ENCODE data around the gene OR11A1.

OR11A1 gene

GRCh38 chr6:29456971-29457370 is at the start of gene OR11A1, which contains the start of gene OR2H1:
Gene OR11A1, minus strand, starts transcription at chr6:29457071. Its CDS starts 29,430 bp downstream, at chr6:29427641.
Gene OR2H1, plus strand, starts transcription at chr6:29457155. Its CDS starts 4,615 bp downstream, at chr6:29461770.
- H3K27me3 Mint-ChIP-seq: peaks cover 12% of the 10 kb centered on the region
- no peaks in the 10 kb centered on the region for H3K36me3 Mint-ChIP-seq (ENCODE audit: insufficient read depth)
- DNase-seq (ENCODE audit: low spot score in 2 of 2) (no peak), ATAC-seq (replicated peaks; ENCODE audit: extremely low read depth, poor library complexity, severe bottlenecking) (no peak)
- H3K4me3 Mint-ChIP-seq: no peak within 1 kb of the TSS
- H3K27ac Mint-ChIP-seq (ENCODE audit: low read depth): no peak within 1 kb of the TSS
- H3K4me1 Mint-ChIP-seq: no peaks in the 10 kb centered on the region
- H3K9me3 Mint-ChIP-seq: no peaks in the 10 kb centered on the region

- ATAC-seq (replicated peaks; ENCODE audit: extremely low read depth, poor library complexity, severe bottlenecking) (no peak), DNase-seq (ENCODE audit: low spot score in 2 of 2) (no peak)
- no peaks in the 10 kb centered on the region for H3K9me3 Mint-ChIP-seq
- no peak overlapping the region for H3K4me3 Mint-ChIP-seq
- peaks cover 78% of the 10 kb centered on the region for H3K27me3 Mint-ChIP-seq
- H3K27ac Mint-ChIP-seq (ENCODE audit: low read depth): no peak overlapping the region
- no peaks in the 10 kb centered on the region for H3K4me1 Mint-ChIP-seq
- no peaks in the 10 kb centered on the region for H3K36me3 Mint-ChIP-seq (ENCODE audit: insufficient read depth)
These were observed 49.7 kb upstream of the OR11A1 start for GRCh38 chr6:29506446-29507067.

GRCh38 chr6:29505808-29506207 is 48.9 kb upstream of the OR11A1 start:
- Mint-ChIP-seq H3K27me3 (peaks cover 79% of the 10 kb centered on the region), H3K4me3 (no peak overlapping the region), H3K36me3 (ENCODE audit: insufficient read depth) (no peaks in the 10 kb centered on the region), H3K27ac (ENCODE audit: low read depth) (no peak overlapping the region), H3K9me3 (no peaks in the 10 kb centered on the region), H3K4me1 (no peaks in the 10 kb centered on the region)
- no peak for ATAC-seq (replicated peaks; ENCODE audit: extremely low read depth, poor library complexity, severe bottlenecking)
- no peak for DNase-seq (ENCODE audit: low spot score in 2 of 2)

- H3K36me3 Mint-ChIP-seq (ENCODE audit: insufficient read depth): no peaks in the 10 kb centered on the region
These were observed 48.1 kb upstream of the OR11A1 start for GRCh38 chr6:29504961-29505360.

GRCh38 chr6:29502597-29502996 is 45.7 kb upstream of the OR11A1 start:
- H3K27ac Mint-ChIP-seq (ENCODE audit: low read depth): no peak overlapping the region
- ATAC-seq (replicated peaks; ENCODE audit: extremely low read depth, poor library complexity, severe bottlenecking) (no peak), DNase-seq (ENCODE audit: low spot score in 2 of 2) (no peak)
- H3K36me3 Mint-ChIP-seq (ENCODE audit: insufficient read depth): no peaks in the 10 kb centered on the region
- no peaks in the 10 kb centered on the region for H3K9me3 Mint-ChIP-seq
- no peak overlapping the region for H3K4me3 Mint-ChIP-seq
- H3K27me3 Mint-ChIP-seq: peaks cover 84% of the 10 kb centered on the region
- H3K4me1 Mint-ChIP-seq: no peaks in the 10 kb centered on the region

More at GRCh38 chr6:29504961-29505360, 48.1 kb upstream of the OR11A1 start:
- DNase-seq (ENCODE audit: low spot score in 2 of 2): no peak
- Mint-ChIP-seq H3K9me3 (no peaks in the 10 kb centered on the region), H3K4me3 (no peak overlapping the region), H3K27me3 (peaks cover 79% of the 10 kb centered on the region), H3K27ac (ENCODE audit: low read depth) (no peak overlapping the region), H3K4me1 (no peaks in the 10 kb centered on the region)
- no peak for ATAC-seq (replicated peaks; ENCODE audit: extremely low read depth, poor library complexity, severe bottlenecking)

GRCh38 chr6:29502181-29502580 is 45.3 kb upstream of the OR11A1 start:
- Mint-ChIP-seq H3K4me3 (no peak overlapping the region), H3K27me3 (peaks cover 84% of the 10 kb centered on the region)

GRCh38 chr6:29501106-29501505 is 44.2 kb upstream of the OR11A1 start:
- Mint-ChIP-seq H3K27ac (ENCODE audit: low read depth) (no peak overlapping the region), H3K4me3 (no peak overlapping the region), H3K27me3 (peaks cover 84% of the 10 kb centered on the region), H3K36me3 (ENCODE audit: insufficient read depth) (no peaks in the 10 kb centered on the region), H3K9me3 (no peaks in the 10 kb centered on the region), H3K4me1 (no peaks in the 10 kb centered on the region)
- no peak for DNase-seq (ENCODE audit: low spot score in 2 of 2)
- ATAC-seq (replicated peaks; ENCODE audit: extremely low read depth, poor library complexity, severe bottlenecking): no peak

More at GRCh38 chr6:29502181-29502580, 45.3 kb upstream of the OR11A1 start:
- DNase-seq (ENCODE audit: low spot score in 2 of 2) (no peak), ATAC-seq (replicated peaks; ENCODE audit: extremely low read depth, poor library complexity, severe bottlenecking) (no peak)
- Mint-ChIP-seq H3K4me1 (no peaks in the 10 kb centered on the region), H3K9me3 (no peaks in the 10 kb centered on the region), H3K36me3 (ENCODE audit: insufficient read depth) (no peaks in the 10 kb centered on the region), H3K27ac (ENCODE audit: low read depth) (no peak overlapping the region)

GRCh38 chr6:29500594-29500993 is 43.7 kb upstream of the OR11A1 start:
- H3K27me3 Mint-ChIP-seq: peaks cover 83% of the 10 kb centered on the region
- DNase-seq (ENCODE audit: low spot score in 2 of 2): no peak
- no peaks in the 10 kb centered on the region for H3K4me1 Mint-ChIP-seq
- no peaks in the 10 kb centered on the region for H3K36me3 Mint-ChIP-seq (ENCODE audit: insufficient read depth)
- H3K4me3 Mint-ChIP-seq: no peak overlapping the region
- H3K27ac Mint-ChIP-seq (ENCODE audit: low read depth): no peak overlapping the region
- ATAC-seq (replicated peaks; ENCODE audit: extremely low read depth, poor library complexity, severe bottlenecking): no peak
- H3K9me3 Mint-ChIP-seq: no peaks in the 10 kb centered on the region

- no peaks in the 10 kb centered on the region for H3K9me3 Mint-ChIP-seq
- H3K36me3 Mint-ChIP-seq (ENCODE audit: insufficient read depth): no peaks in the 10 kb centered on the region
- peaks cover 83% of the 10 kb centered on the region for H3K27me3 Mint-ChIP-seq
- no peaks in the 10 kb centered on the region for H3K4me1 Mint-ChIP-seq
- DNase-seq (ENCODE audit: low spot score in 2 of 2) (no peak), ATAC-seq (replicated peaks; ENCODE audit: extremely low read depth, poor library complexity, severe bottlenecking) (no peak)
- H3K27ac Mint-ChIP-seq (ENCODE audit: low read depth): no peak overlapping the region
- no peak overlapping the region for H3K4me3 Mint-ChIP-seq
These were observed 42.8 kb upstream of the OR11A1 start for GRCh38 chr6:29499704-29500103.

- ATAC-seq (replicated peaks; ENCODE audit: extremely low read depth, poor library complexity, severe bottlenecking) (no peak), DNase-seq (ENCODE audit: low spot score in 2 of 2) (no peak)
- H3K4me3 Mint-ChIP-seq: no peak overlapping the region
- H3K4me1 Mint-ChIP-seq: no peaks in the 10 kb centered on the region
- H3K9me3 Mint-ChIP-seq: no peaks in the 10 kb centered on the region
- no peak overlapping the region for H3K27ac Mint-ChIP-seq (ENCODE audit: low read depth)
- H3K27me3 Mint-ChIP-seq: peaks cover 89% of the 10 kb centered on the region
- H3K36me3 Mint-ChIP-seq (ENCODE audit: insufficient read depth): no peaks in the 10 kb centered on the region
These were observed 40.1 kb upstream of the OR11A1 start for GRCh38 chr6:29496961-29497360.

GRCh38 chr6:29495571-29495970 is 38.7 kb upstream of the OR11A1 start:
- no peak overlapping the region for H3K27ac Mint-ChIP-seq (ENCODE audit: low read depth)
- H3K36me3 Mint-ChIP-seq (ENCODE audit: insufficient read depth): no peaks in the 10 kb centered on the region
- DNase-seq (ENCODE audit: low spot score in 2 of 2) (no peak), ATAC-seq (replicated peaks; ENCODE audit: extremely low read depth, poor library complexity, severe bottlenecking) (no peak)
- no peaks in the 10 kb centered on the region for H3K4me1 Mint-ChIP-seq
- peaks cover 86% of the 10 kb centered on the region for H3K27me3 Mint-ChIP-seq
- H3K9me3 Mint-ChIP-seq: no peaks in the 10 kb centered on the region
- H3K4me3 Mint-ChIP-seq: no peak overlapping the region

- H3K4me1 Mint-ChIP-seq: no peaks in the 10 kb centered on the region
- peaks cover 72% of the 10 kb centered on the region for H3K27me3 Mint-ChIP-seq
- DNase-seq (ENCODE audit: low spot score in 2 of 2) (no peak), ATAC-seq (replicated peaks; ENCODE audit: extremely low read depth, poor library complexity, severe bottlenecking) (no peak)
- H3K9me3 Mint-ChIP-seq: no peaks in the 10 kb centered on the region
- H3K36me3 Mint-ChIP-seq (ENCODE audit: insufficient read depth): no peaks in the 10 kb centered on the region
- H3K27ac Mint-ChIP-seq (ENCODE audit: low read depth): no peak overlapping the region
- H3K4me3 Mint-ChIP-seq: no peak overlapping the region
These were observed 37.3 kb upstream of the OR11A1 start for GRCh38 chr6:29494131-29494530.

- Mint-ChIP-seq H3K4me3 (no peak overlapping the region), H3K36me3 (ENCODE audit: insufficient read depth) (no peaks in the 10 kb centered on the region), H3K4me1 (no peaks in the 10 kb centered on the region), H3K9me3 (no peaks in the 10 kb centered on the region), H3K27me3 (peaks cover 63% of the 10 kb centered on the region), H3K27ac (ENCODE audit: low read depth) (no peak overlapping the region)
- no peak for ATAC-seq (replicated peaks; ENCODE audit: extremely low read depth, poor library complexity, severe bottlenecking)
- no peak for DNase-seq (ENCODE audit: low spot score in 2 of 2)
These were observed 36.4 kb upstream of the OR11A1 start for GRCh38 chr6:29493261-29493660.

Measured in central memory CD8-positive, alpha-beta T cell (primary cell).